HL-60 (cell line): ENCODE measurements around the gene PHLDB2.

ENCODE experiments used
- DNase-seq, 2 experiments: peaks; one replicate each; pipeline ENCODE4 v3.0.0-alpha.2; 2010 to 2020; ENCODE audit warnings: low read depth in 1 of 2, low spot score in 1 of 2
- H3K27ac ChIP-seq: fragments of 250-450 bp; sonication (Bioruptor Pico); replicated peaks from 2 replicates; pipeline ENCODE4 v1.5.1; 2020; ENCODE audit warnings: mild to moderate bottlenecking, moderate library complexity
- H3K27me3 ChIP-seq: fragments of 250-450 bp; sonication (Bioruptor Pico); 2 replicates; pipeline ENCODE4 v1.5.1; 2021; ENCODE audit warnings: mild to moderate bottlenecking, moderate library complexity; ENCODE audit not compliant: insufficient read depth, poor library complexity, severe bottlenecking
- H3K4me3 ChIP-seq: replicated peaks from 2 replicates; pipeline ENCODE4 v1.5.1; 2011; ENCODE audit warnings: mild to moderate bottlenecking, control low read depth, low read length; ENCODE audit not compliant: insufficient read depth
- CTCF ChIP-seq: IDR thresholded peaks from one replicate; pipeline ENCODE4 v1.5.1; 2011; ENCODE audit warnings: low read length, control low read depth, inconsistent platforms; ENCODE audit not compliant: insufficient read depth
- GABPA ChIP-seq: IDR thresholded peaks from 2 replicates; pipeline ENCODE4 v1.6.1; 2012; ENCODE audit warnings: low read depth
- POLR2AphosphoS5 ChIP-seq: IDR thresholded peaks from 2 replicates; pipeline ENCODE4 v1.6.1; 2012; ENCODE audit warnings: low read depth
- REST ChIP-seq: IDR thresholded peaks from 2 replicates; pipeline ENCODE4 v1.6.1; 2012; ENCODE audit warnings: low read depth; ENCODE audit not compliant: insufficient replicate concordance
- SPI1 ChIP-seq: IDR thresholded peaks from 2 replicates; pipeline ENCODE4 v1.6.1; 2012; ENCODE audit warnings: low read depth, mild to moderate bottlenecking, borderline replicate concordance

The PHLDB2 gene

GRCh38 chr3:112017091-112017490 is 158.0 kb downstream of the PHLDB2 start:
- TF ChIP-seq SPI1 = no peak
- TF ChIP-seq GABPA = no peak
- no peak for TF ChIP-seq REST
- no peak for TF ChIP-seq CTCF
- TF ChIP-seq POLR2AphosphoS5 = no peak
- H3K27me3 ChIP-seq = no peaks in the 10 kb centered on the region
- peak; percentile 39 to 43 for DNase-seq
- H3K4me3 ChIP-seq = no peak overlapping the region
- no peak overlapping the region for H3K27ac ChIP-seq

GRCh38 chr3:112018712-112019111 is 159.6 kb downstream of the PHLDB2 start:
- DNase-seq = no peak
- no peak for TF ChIP-seq POLR2AphosphoS5
- no peak for TF ChIP-seq GABPA
- no peak for TF ChIP-seq SPI1
- TF ChIP-seq CTCF = no peak
- no peak overlapping the region for H3K27ac ChIP-seq
- no peaks in the 10 kb centered on the region for H3K27me3 ChIP-seq
- no peak overlapping the region for H3K4me3 ChIP-seq

GRCh38 chr3:112019716-112020115 is 160.7 kb downstream of the PHLDB2 start:
- DNase-seq = no peak
- TF ChIP-seq SPI1 (no peak), REST (no peak), POLR2AphosphoS5 (no peak), CTCF (no peak), GABPA (no peak)
- Histone ChIP-seq H3K27ac (no peak overlapping the region), H3K4me3 (no peak overlapping the region), H3K27me3 (no peaks in the 10 kb centered on the region)

- H3K27me3 ChIP-seq = no peaks in the 10 kb centered on the region
- H3K4me3 ChIP-seq = no peak overlapping the region
- TF ChIP-seq SPI1 = no peak
- DNase-seq = no peak
- H3K27ac ChIP-seq = no peak overlapping the region
Measured at GRCh38 chr3:112020674-112021085, 161.6 kb downstream of the PHLDB2 start.
